DND-41 (cell line): ENCODE measurements around the gene SOX8.

Experiments
- EZH2 ChIP-seq: IDR thresholded peaks from 3 replicates; pipeline ENCODE4 v1.6.1; 2012; ENCODE audit warnings: borderline replicate concordance, low read depth, mild to moderate bottlenecking, moderate library complexity, low read length, inconsistent platforms; ENCODE audit not compliant: severe bottlenecking
- TF ChIP-seq, protein P1 (sequence below): IDR thresholded peaks from 2 replicates; pipeline ENCODE4 v1.5.1; 2012; ENCODE audit warnings: borderline replicate concordance, low read length, moderate library complexity, mild to moderate bottlenecking; ENCODE audit not compliant: poor library complexity, severe bottlenecking; ENCODE audit errors: extremely low read depth

DNA sequence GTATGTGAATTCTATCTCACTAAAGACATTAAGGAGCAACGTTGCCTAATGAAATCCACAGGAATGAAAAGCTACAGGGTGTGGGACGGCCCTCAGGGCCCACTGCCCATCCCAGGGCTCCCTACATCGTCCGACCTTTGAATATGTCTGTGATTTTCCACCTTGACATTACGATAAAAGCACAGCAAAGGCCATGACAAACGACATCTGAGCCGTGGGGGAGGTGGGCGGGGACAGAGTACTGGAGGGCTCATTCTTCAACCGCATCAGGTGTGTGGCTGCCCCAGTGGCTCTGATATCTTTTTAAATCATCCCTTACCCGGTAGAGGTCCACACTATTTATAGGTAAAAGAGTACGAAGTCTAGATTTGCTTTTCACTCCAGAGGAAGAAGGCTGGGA, 45.9 kb upstream of the SOX8 start:
- TF ChIP-seq, protein P1, sequence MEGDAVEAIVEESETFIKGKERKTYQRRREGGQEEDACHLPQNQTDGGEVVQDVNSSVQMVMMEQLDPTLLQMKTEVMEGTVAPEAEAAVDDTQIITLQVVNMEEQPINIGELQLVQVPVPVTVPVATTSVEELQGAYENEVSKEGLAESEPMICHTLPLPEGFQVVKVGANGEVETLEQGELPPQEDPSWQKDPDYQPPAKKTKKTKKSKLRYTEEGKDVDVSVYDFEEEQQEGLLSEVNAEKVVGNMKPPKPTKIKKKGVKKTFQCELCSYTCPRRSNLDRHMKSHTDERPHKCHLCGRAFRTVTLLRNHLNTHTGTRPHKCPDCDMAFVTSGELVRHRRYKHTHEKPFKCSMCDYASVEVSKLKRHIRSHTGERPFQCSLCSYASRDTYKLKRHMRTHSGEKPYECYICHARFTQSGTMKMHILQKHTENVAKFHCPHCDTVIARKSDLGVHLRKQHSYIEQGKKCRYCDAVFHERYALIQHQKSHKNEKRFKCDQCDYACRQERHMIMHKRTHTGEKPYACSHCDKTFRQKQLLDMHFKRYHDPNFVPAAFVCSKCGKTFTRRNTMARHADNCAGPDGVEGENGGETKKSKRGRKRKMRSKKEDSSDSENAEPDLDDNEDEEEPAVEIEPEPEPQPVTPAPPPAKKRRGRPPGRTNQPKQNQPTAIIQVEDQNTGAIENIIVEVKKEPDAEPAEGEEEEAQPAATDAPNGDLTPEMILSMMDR = no peak
- no peak for TF ChIP-seq EZH2
